Hepatocyte (in vitro differentiated cells): Measurements from ENCODE around the gene ELAVL3. TPM values are rescaled to one million over a fixed set of nuclear protein-coding genes. Genes with fewer than 3 reads are reported as not detected.

Experiments used
- DNase-seq: peaks from one replicate; pipeline ENCODE4 v3.0.0-alpha.2; 2016; ENCODE audit warnings: low spot score
- H2AFZ ChIP-seq: fragments of 200-600 bp; sonication (generic); 2 replicates; pipeline ENCODE4 v1.6.0; 2016; ENCODE audit warnings: antibody characterized with exemption, mild to moderate bottlenecking
- H3K27ac ChIP-seq: fragments of 200-600 bp; sonication (generic); 2 replicates; pipeline ENCODE4 v1.5.1; 2016; ENCODE audit warnings: mild to moderate bottlenecking
- H3K27me3 ChIP-seq: fragments of 200-600 bp; sonication (generic); 2 replicates; pipeline ENCODE4 v1.6.1; 2016
- H3K36me3 ChIP-seq: fragments of 200-600 bp; sonication (generic); replicated peaks from 2 replicates; pipeline ENCODE4 v1.5.1; 2016; ENCODE audit warnings: low read depth; ENCODE audit not compliant: insufficient read depth
- H3K4me1 ChIP-seq: fragments of 200-600 bp; sonication (generic); 2 replicates; pipeline ENCODE4 v1.5.1; 2016; ENCODE audit warnings: mild to moderate bottlenecking, moderate library complexity; ENCODE audit not compliant: insufficient read depth
- H3K4me2 ChIP-seq: fragments of 200-600 bp; sonication (generic); 2 replicates; pipeline ENCODE4 v1.6.0; 2016
- H3K4me3 ChIP-seq: fragments of 200-600 bp; sonication (generic); 2 replicates; pipeline ENCODE4 v1.5.1; 2016; ENCODE audit warnings: mild to moderate bottlenecking
- H3K79me2 ChIP-seq: fragments of 200-600 bp; sonication (generic); 2 replicates; pipeline ENCODE4 v1.6.0; 2017; ENCODE audit warnings: mild to moderate bottlenecking
- H3K9me2 ChIP-seq: fragments of 200-600 bp; sonication (generic); replicated peaks from 2 replicates; pipeline ENCODE4 v1.6.0; 2017; ENCODE audit warnings: mild to moderate bottlenecking; ENCODE audit not compliant: insufficient read depth
- H3K9me3 ChIP-seq: fragments of 200-600 bp; sonication (generic); 2 replicates; pipeline ENCODE4 v1.5.1; 2016; ENCODE audit warnings: low read depth, mild to moderate bottlenecking
- H4K20me1 ChIP-seq: fragments of 200-600 bp; sonication (generic); 2 replicates; pipeline ENCODE4 v1.6.0; 2016; ENCODE audit warnings: mild to moderate bottlenecking; ENCODE audit not compliant: insufficient read depth, poor library complexity, severe bottlenecking
- EZH2 ChIP-seq: fragments of 200-600 bp; sonication (generic); IDR thresholded peaks from 2 replicates; pipeline ENCODE4 v1.6.1; 2016; ENCODE audit warnings: antibody characterized with exemption, mild to moderate bottlenecking, borderline replicate concordance
- EZH2phosphoT487 ChIP-seq: fragments of 200-600 bp; sonication (generic); IDR thresholded peaks from one replicate; pipeline ENCODE4 v1.6.1; 2018; ENCODE audit warnings: antibody characterized with exemption, mild to moderate bottlenecking, low read depth, moderate library complexity; ENCODE audit not compliant: unreplicated experiment, severe bottlenecking
- WGBS: methylation state at CpG from one replicate; pipeline ENCODE4 v1.1.6; 2016; ENCODE audit warnings: low lambda C conversion rate; ENCODE audit errors: missing lambda C conversion rate; 5-methylcytosine and 5-hydroxymethylcytosine counted together
- polyA plus RNA-seq: library from polyadenylated mRNA; unstranded; fragments of >200 nt; fragmentation: Nextera tagmentation; extraction: Ambion mirVana; gene quantifications from 2 replicates; pipeline ENCODE4 v1.2.1, GENCODE V29; 2016
- total RNA-seq: library from RNA; depleted of rRNA; stranded (reverse); fragments of >200 nt; gene quantifications from 2 replicates; pipeline ENCODE4 v1.2.3, GENCODE V29; 2014
- TF ChIP-seq, protein P1 (sequence below): fragments of 200-600 bp; sonication (generic); IDR thresholded peaks from 2 replicates; pipeline ENCODE4 v1.5.1; 2016; ENCODE audit warnings: antibody characterized with exemption, mild to moderate bottlenecking; ENCODE audit not compliant: poor library complexity

Gene ELAVL3
- total and polyA plus RNA-seq, 2 experiments from 2014 or later, result 0.11 to 0.30 TPM

DNA sequence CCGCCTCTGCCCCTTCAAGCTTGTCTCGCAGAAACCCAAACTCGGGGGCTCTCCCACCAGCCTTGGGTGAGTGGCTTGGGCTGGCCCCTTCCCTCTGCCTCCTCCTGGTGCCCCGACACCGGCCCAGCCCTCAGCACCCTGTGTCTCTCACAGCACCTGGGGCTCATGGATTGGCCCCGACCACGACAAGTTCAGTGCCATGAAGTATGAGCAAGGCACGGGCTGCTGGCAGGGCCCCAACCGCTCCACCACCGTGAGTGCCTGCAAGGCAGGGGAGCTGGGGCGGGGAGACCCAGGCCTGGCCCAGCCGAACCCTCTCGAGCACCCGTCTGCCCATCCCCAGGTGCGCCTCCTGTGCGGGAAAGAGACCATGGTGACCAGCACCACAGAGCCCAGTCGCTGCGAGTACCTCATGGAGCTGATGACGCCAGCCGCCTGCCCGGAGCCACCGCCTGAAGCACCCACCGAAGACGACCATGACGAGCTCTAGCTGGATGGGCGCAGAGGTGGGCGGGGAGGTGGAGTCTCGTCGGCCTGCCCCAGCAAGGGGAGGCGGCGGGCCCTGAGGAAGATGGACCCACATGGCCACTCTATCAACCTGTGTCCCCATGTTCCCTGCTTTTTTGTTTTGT, 31.8 kb downstream of the ELAVL3 start:
- TF ChIP-seq, protein P1, sequence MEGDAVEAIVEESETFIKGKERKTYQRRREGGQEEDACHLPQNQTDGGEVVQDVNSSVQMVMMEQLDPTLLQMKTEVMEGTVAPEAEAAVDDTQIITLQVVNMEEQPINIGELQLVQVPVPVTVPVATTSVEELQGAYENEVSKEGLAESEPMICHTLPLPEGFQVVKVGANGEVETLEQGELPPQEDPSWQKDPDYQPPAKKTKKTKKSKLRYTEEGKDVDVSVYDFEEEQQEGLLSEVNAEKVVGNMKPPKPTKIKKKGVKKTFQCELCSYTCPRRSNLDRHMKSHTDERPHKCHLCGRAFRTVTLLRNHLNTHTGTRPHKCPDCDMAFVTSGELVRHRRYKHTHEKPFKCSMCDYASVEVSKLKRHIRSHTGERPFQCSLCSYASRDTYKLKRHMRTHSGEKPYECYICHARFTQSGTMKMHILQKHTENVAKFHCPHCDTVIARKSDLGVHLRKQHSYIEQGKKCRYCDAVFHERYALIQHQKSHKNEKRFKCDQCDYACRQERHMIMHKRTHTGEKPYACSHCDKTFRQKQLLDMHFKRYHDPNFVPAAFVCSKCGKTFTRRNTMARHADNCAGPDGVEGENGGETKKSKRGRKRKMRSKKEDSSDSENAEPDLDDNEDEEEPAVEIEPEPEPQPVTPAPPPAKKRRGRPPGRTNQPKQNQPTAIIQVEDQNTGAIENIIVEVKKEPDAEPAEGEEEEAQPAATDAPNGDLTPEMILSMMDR, result no peak
- TF ChIP-seq EZH2phosphoT487 (no peak), EZH2 (no peak)
- H3K9me3 ChIP-seq, result no peaks in the 10 kb centered on the region
- no peak for DNase-seq
- WGBS, result 97% methylated on average over 28 of the region's 31 CpGs
- H3K27me3 ChIP-seq, result no peaks in the 10 kb centered on the region
- no peak overlapping the region for H3K4me2 ChIP-seq
- no peak overlapping the region for H3K4me3 ChIP-seq
- no peaks in the 10 kb centered on the region for H4K20me1 ChIP-seq
- no peak overlapping the region for H3K27ac ChIP-seq
- H3K4me1 ChIP-seq, result peaks cover 2% of the 10 kb centered on the region
- H3K9me2 ChIP-seq, result no peaks in the 10 kb centered on the region
- no peak overlapping the region for H2AFZ ChIP-seq
- H3K79me2 ChIP-seq, result no peaks in the 10 kb centered on the region
- H3K36me3 ChIP-seq, result no peaks in the 10 kb centered on the region

DNA sequence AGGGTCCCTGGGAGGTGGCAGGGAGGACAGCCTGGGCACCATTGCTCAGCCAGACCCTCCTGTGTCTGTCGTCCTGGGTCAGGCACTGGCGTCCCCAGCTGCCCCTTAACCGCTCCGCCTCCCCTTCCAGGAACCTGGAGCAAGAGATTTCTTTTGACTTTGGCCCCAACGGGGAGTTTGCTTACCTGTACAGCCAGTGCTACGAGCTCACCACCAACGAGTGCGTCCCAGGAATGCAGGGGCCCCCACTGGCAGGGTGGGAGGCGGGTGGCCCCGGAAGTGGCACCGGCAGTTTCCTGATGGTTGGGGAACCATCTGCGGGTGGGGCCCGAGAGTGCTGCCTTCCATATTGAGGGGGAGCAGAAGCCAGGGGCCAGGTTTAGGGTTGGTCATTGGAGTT, 32.4 kb downstream of the ELAVL3 start:
- Histone ChIP-seq H3K36me3 (no peaks in the 10 kb centered on the region), H3K9me3 (no peaks in the 10 kb centered on the region)
- DNase-seq, result no peak

GRCh38 chr19:11447347-11448262, 33.2 kb downstream of the ELAVL3 start:
- 99% methylated on average over 19 of the region's 35 CpGs for WGBS
- Histone ChIP-seq H4K20me1 (no peaks in the 10 kb centered on the region), H3K4me2 (no peak overlapping the region), H3K9me3 (no peaks in the 10 kb centered on the region), H3K4me1 (peaks cover 2% of the 10 kb centered on the region), H2AFZ (no peak overlapping the region), H3K4me3 (no peak overlapping the region), H3K36me3 (no peaks in the 10 kb centered on the region), H3K27ac (no peak overlapping the region), H3K9me2 (no peaks in the 10 kb centered on the region), H3K79me2 (no peaks in the 10 kb centered on the region), H3K27me3 (no peaks in the 10 kb centered on the region)
- no peak for DNase-seq
- TF ChIP-seq, protein P1, result no peak
- TF ChIP-seq EZH2 (no peak), EZH2phosphoT487 (no peak)

More for the DNA sequence above, 32.4 kb downstream of the ELAVL3 start:
- Histone ChIP-seq H3K79me2 (no peaks in the 10 kb centered on the region), H3K4me2 (no peak overlapping the region), H3K27ac (no peak overlapping the region), H3K9me2 (no peaks in the 10 kb centered on the region), H3K4me1 (peaks cover 2% of the 10 kb centered on the region), H3K27me3 (no peaks in the 10 kb centered on the region), H2AFZ (no peak overlapping the region), H4K20me1 (no peaks in the 10 kb centered on the region), H3K4me3 (no peak overlapping the region)
- 94% methylated on average over 13 of the region's 13 CpGs for WGBS
- TF ChIP-seq EZH2phosphoT487 (no peak), EZH2 (no peak)
- TF ChIP-seq, protein P1, result no peak
